GM11168 (cell line): ENCODE data around the gene CAPN7.
"Not testable (repeated sequence)": the region's sequence is repeated elsewhere in the genome, so short reads cannot be mapped to it uniquely, and the experiment has no call there.

Experiments
- in situ Hi-C: fragments of 300-500 bp; cut with MboI; formaldehyde crosslinking; loops from one replicate; pipeline ENCODE4 v1.12.0; 2022; ENCODE audit warnings: low sequenced_read_pairs; ENCODE audit not compliant: unreplicated experiment

CAPN7 gene

DNA sequence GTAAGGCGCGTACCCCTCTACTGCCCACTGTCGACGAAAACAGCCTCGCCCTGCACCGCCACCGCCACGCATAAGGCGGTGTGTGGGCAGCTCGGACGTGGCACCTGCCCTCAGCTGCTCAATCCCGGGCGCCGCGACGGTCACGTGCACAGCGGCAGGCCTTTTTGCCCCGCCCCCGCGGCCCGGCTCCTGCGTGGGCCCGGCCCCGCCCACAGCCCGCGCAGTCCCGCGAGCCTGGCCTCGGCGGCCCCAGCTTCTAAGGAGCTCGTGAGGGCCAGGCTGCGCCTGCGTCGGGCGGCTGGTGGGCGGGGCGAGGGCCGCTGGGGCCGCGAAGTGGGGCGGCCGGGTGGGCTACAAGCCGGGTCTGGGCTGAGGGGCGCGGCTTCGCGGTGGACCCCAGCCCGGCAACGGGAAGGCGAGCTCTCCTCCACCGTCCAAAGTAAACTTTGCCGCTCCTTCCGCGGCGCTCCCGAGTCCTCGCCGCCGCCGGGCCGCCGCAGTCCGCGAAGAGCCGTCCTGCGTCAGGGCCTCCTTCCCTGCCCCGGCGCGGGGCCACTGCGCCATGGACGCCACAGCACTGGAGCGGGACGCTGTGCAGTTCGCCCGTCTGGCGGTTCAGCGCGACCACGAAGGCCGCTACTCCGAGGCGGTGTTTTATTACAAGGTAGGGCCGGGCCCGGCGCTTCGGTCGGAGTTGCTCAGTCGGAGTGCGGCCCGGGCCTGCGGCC is at the start of gene CAPN7:
Gene CAPN7, plus strand, starts transcription at position 313 of the 728 bp plus-strand sequence. Its CDS starts 250 bp downstream, at position 563.
- in situ Hi-C loops, result no loop called here

DNA sequence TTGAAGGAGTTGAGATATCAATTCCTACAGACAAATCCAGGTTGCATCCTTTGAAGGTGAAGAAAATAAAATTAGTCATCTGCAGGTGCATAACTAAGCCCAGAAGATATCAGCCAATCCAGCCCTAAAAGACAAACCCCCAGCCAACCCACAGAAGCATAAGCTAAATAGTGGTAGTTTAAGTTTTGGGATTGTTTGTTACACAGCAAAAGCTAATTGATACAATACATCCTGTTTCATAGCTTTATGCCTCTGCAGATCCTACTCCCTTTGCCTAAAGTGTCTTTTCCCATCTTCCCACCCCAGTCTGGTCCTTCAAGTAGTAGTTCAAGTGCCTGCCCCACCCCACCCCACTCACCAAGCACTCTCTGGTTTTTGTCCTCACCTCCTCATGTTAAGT is 48.6 kb upstream of the CAPN7 start:
- in situ Hi-C loops, result no loop called here

- in situ Hi-C loops, result no loop called here
These were observed 46.4 kb upstream of the CAPN7 start for GRCh38 chr3:15159501-15160136.

- in situ Hi-C loops, result no loop called here
These were observed 45.4 kb upstream of the CAPN7 start for GRCh38 chr3:15160662-15161061.

DNA sequence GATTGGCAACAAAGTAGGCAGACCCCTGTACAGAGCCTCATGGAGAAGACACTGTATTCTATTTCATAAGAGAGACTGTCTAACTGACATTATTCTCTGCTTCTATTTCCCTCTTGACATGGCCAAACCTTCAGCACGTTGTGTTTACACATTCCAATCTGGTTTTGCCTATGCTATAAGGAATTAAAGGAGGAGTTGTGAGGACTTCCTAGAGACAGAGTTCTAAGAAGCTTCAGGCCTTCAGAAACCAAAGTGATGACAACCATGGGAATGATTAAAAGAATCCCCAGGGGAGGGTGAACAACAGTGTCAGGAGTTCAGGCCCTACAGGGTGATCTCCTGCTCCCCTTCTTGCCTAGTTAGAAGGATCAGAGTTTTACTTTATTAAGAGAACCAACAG is 44.9 kb upstream of the CAPN7 start:
- in situ Hi-C loops, result no loop called here

DNA sequence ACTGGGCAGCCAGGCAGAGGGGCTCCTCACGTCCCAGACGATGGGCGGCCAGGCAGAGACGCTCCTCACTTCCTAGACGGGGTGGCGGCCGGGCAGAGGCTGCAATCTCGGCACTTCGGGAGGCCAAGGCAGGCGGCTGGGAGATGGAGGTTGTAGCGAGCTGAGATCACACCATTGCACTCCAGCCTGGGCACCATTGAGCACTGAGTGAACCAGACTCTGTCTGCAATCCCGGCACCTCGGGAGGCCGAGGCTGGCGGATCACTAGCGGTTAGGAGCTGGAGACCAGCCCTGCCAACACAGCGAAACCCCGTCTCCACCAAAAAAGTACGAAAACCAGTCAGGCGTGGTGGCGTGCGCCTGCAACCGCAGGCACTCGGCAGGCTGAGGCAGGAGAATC is 42.4 kb upstream of the CAPN7 start:
- in situ Hi-C loops, result not testable (repeated sequence)

- in situ Hi-C loops, result no loop called here
These were observed 41.7 kb upstream of the CAPN7 start for GRCh38 chr3:15164340-15164739.

- in situ Hi-C loops, result no loop called here
These were observed 41.0 kb upstream of the CAPN7 start for GRCh38 chr3:15165061-15165460.

DNA sequence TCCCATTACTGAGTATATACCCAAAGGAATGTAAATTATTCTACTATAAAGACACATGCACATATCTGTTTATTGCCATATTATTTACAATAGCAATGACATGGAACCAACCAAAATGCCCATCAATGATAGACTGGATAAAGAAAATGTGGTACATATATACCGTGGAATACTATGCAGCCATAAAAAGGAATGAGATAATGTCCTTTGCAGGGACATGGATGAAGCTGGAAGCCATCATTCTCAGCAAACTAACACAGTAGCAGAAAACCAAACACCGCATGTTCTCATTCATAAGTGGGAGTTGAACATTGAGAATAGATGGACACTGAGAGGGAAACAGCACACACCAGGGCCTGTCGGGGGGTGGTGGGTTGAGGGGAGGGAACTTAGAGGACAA is 39.7 kb upstream of the CAPN7 start:
- in situ Hi-C loops, result not testable (repeated sequence)

DNA sequence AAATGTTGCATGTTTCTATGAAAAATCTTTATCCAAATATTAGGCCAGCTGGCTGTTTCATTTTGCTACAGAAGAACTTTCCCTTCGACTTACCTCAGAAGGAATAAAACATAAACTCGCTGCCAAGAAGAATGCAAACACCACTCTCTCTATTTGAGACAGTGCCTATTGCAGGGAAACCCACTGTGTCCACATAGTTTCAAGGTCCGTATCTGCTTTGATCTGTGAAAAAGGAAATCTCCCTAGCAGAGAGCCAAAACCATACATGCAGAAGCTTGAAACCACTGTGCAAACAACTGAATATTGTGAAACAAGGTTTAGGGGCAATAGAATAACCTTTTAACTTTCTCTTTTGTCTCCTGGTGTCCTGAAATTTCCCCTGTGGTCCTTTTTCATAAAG is 35.0 kb upstream of the CAPN7 start:
- in situ Hi-C loops, result no loop called here

- in situ Hi-C loops, result no loop called here
These were observed 33.2 kb upstream of the CAPN7 start for GRCh38 chr3:15172806-15173205.

DNA sequence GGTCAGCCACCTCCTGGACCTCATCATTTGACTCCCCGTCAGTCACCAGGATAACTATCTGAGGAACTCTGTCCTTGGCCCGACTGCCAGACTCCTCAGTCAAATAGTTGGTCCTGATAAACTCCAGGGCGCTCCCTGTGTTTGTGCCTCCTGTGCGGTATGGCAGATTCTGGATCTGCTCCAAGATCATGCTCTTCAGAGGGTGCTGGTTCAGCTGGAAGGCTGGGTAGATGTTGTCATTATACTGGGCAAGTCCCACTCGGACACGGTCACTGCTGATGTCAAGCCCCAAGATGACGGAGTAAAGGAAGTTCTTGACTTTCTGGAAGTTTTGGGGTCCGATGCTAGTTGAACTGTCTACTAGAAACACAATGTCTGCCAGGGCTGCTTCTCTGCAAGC is 31.1 kb upstream of the CAPN7 start:
- in situ Hi-C loops, result no loop called here

GRCh38 chr3:15175605-15176004 is 30.4 kb upstream of the CAPN7 start:
- in situ Hi-C loops, result no loop called here

- in situ Hi-C loops, result no loop called here
These were observed 25.9 kb upstream of the CAPN7 start for GRCh38 chr3:15180042-15180611.

DNA sequence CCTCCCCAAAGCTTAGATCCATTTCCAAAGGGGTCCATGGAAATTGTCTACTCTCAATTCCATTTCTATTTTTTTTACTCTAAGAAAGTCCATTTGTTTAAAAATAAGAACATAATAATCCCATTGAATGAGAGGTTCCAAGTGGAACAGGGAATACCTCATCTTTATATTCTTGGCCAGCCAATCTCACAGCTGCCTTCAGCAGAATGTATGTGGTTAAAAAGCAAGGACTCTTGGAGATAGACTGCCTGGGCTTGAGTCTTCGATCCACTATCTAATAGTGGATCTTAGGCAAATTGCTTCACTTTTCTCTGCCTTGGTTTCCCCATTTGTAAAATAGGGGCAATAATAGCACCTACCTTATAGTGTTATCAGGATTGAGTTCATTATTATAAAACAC is 24.5 kb upstream of the CAPN7 start:
- in situ Hi-C loops, result no loop called here

DNA sequence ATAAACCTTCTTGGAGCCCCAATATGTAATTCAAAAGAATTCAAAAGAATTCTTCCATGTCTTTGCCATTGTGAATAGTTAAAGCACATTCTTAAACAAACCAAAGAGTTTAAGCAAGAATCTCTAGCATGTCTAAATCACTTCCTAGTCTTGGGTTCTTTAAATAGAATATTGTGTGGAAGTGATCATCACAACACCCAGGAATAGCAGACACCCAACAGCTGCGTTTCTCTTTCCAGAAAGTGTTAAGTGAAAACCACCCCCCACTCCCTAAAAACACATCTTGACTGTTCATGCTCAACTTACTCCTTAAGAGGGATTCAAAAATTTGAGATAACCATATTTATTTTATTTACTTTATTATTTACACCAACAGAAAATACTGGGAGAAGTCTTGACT is 24.1 kb upstream of the CAPN7 start:
- in situ Hi-C loops, result no loop called here

DNA sequence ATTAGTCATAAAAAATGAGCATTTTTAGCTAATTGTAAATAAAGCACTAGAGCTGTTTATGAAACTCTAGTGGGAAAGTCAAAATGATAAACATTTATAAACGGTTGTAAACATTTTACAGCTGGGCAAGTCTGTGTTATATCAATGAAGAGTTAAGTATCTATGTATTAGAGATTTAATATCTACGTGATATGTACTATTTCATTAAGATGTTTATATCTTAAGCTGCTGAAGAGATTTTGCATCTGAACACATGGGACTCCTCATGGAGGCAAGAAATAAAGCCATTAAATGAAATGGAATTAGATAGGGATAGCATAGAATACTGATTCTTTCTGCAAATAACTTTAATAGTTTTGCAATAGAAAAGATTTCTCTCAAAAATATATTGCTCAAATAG is 23.0 kb upstream of the CAPN7 start:
- in situ Hi-C loops, result no loop called here

DNA sequence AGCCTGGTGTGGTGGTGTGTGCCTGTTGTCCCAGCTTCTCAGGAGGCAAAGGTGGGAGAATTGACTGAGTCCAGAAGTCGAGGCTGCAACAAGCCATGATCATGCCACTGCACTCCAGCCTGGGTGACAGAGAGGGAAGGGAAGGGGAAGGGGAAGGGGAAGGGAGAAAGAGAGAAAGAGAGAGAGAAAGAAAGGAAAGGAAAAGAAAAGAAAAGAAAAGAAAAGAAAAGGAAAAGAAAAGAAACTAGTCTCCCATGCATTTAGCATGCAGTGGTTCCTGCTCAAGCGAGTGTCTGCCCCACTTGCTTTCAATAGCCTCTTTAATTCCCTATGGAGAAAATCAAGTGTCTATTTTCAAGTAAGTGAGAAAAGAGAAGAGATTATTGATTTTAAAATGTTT is 20.6 kb upstream of the CAPN7 start:
- in situ Hi-C loops, result no loop called here

DNA sequence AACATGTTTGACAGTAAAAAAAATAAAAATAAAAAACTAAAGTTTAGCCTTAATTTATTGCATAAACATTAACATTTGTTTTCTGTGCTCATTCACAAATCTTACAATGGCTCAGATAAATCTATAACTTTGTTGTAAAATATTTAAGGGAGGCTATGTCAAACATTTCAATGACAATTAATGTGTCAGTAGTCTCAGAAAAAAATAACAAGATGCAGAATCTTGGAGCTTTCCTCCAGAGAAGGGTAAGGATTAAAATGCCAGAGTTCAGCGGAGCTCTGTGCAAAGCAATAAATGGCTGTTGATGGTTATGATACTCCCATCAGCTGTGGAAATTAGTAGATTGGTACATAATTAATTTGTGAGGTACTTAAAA is 20.0 kb upstream of the CAPN7 start:
- in situ Hi-C loops, result no loop called here

DNA sequence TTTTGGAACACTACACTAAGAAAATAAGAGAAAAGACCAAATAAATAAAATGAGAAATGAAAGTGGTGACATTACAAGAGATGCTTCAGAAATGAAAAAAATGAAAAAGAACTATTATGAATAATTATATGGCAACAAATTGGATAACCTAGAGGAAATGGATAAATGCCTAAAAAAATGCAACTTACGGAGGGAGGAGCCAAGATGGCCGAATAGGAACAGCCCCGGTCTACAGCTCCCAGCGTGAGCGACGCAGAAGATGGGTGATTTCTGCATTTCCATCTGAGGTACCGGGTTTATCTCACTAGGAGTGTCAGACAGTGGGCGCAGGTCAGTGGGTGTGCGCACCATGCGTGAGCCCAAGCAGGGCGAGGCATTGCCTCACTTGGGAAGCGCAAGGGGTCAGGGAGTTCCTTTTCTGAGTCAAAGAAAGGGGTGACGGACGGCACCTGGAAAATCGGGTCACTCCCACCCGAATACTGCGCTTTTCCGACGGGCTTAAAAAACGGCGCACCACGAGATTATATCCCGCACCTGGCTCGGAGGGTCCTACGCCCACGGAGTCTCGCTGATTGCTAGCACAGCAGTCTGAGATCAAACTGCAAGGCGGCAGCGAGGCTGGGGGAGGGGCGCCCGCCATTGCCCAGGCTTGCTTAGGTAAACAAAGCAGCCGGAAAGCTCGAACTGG is 19.4 kb upstream of the CAPN7 start:
- in situ Hi-C loops, result not testable (repeated sequence)

DNA sequence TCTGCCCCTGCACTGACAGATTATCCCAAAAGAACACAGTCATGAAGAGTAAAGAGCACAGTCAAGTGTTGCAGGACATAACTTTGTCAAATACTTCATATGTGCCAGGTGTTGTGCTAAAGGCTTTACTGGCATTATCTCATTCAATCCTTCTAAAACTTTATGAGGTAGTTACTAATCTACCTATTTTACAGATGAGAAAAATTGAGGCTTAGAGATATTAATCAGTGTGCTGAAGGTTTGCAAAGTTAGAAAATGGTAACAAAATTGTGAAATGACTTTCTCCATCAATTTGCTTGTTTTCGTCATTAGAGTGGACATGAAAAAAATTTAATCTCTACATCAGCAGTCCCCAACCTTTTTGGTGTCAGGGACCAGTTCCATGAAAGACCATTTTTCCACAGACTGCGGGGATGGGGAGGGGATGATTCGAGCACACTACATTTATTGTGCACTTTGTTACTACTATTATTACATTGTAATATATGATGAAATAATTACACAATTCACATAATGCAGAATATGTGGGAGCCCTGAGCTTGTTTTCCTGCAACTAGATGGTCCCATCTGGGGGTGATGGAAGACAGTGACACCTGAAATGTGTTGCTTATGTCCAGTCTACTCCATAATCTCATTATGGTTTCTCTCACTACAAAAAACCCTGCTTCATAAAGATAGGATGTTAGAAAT is 8.6 kb upstream of the CAPN7 start:
- in situ Hi-C loops, result loop anchor here (5.0 kb wide), 1 partner anchor 80 kb away; no protein-coding TSS in a partner anchor
